Measurements from ENCODE around the gene KLHL7. TPM values are rescaled to one million over a fixed set of nuclear protein-coding genes. Genes with fewer than 3 reads are reported as not detected.

Gene KLHL7
- total and polyA plus RNA-seq, 9 of the 15 experiments (the other 6 are each of a cell fraction or from before 2014, with no cell fraction given), result 4.2 to 63.1 (median 32.3) TPM

DNA sequence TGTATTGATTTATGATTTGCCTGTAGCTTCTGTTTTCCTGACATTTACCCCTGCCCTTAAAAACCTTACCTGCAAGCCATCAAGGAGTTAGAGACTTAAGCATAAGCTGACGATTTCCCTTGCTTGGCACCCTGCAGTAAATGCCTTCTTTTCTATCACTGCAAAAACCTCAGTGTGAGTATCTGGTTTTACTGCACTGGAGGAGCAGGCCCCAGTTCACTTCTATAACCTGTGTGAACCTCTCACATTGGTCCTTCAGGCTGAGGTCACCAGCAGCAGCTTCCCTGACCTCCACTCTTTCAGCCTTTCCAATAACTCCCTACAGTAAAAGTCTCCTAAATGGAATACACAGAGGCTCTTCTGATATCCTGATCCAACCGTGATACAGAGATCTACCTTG lies 106.8 kb downstream of the KLHL7 start:
- no peak for ATAC-seq
- FAIRE-seq, result no peak
- in situ Hi-C loops (cut with MboI) (no loop called here), intact Hi-C loops (cut with micrococcal nuclease) (no loop called here)
- no peaks in the 10 kb centered on the region for H3K27me3 ChIP-seq (ENCODE audit: control insufficient read depth in 2 of 2, insufficient read depth in 2 of 2, low read length in 2 of 2)
- TF ChIP-seq ZNF395 (CRISPR knock-in tag; IDR thresholded peaks at IDR 0.05), result no peak
- TF ChIP-seq, protein P1, sequence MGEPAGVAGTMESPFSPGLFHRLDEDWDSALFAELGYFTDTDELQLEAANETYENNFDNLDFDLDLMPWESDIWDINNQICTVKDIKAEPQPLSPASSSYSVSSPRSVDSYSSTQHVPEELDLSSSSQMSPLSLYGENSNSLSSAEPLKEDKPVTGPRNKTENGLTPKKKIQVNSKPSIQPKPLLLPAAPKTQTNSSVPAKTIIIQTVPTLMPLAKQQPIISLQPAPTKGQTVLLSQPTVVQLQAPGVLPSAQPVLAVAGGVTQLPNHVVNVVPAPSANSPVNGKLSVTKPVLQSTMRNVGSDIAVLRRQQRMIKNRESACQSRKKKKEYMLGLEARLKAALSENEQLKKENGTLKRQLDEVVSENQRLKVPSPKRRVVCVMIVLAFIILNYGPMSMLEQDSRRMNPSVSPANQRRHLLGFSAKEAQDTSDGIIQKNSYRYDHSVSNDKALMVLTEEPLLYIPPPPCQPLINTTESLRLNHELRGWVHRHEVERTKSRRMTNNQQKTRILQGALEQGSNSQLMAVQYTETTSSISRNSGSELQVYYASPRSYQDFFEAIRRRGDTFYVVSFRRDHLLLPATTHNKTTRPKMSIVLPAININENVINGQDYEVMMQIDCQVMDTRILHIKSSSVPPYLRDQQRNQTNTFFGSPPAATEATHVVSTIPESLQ (CRISPR knock-in tag; IDR thresholded peaks at IDR 0.05), result no peak
- TF ChIP-seq, protein P2, sequence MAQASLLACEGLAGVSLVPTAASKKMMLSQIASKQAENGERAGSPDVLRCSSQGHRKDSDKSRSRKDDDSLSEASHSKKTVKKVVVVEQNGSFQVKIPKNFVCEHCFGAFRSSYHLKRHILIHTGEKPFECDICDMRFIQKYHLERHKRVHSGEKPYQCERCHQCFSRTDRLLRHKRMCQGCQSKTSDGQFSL (CRISPR knock-in tag; IDR thresholded peaks at IDR 0.05), result no peak
- TF ChIP-seq, protein P2 (tag; IDR thresholded peaks at IDR 0.05), result no peak
- H3K27ac ChIP-seq (ENCODE audit: extremely low read depth, low read depth, low read length), result no peak overlapping the region
- ChIA-PET CTCF (ENCODE audit: low intra/inter-chr PET ratio) (no interaction called here), POLR2A (interaction anchor here (0.7 to 1.9 kb wide), 5 partner anchors 11 to 50 kb away, joined by 3 to 4 read pairs (median 3); no protein-coding TSS in a partner anchor)
- no peak overlapping the region for H3K4me3 ChIP-seq
- no peaks in the 10 kb centered on the region for H3K79me2 ChIP-seq (ENCODE audit: control insufficient read depth, insufficient read depth, low read length)
- no peak overlapping the region for H3K4me2 ChIP-seq (ENCODE audit: insufficient read depth, low read length)
- no peak overlapping the region for H3K9ac ChIP-seq (ENCODE audit: insufficient read depth in 1 of 2, low read depth in 2 of 2, low read length in 2 of 2)
- 4% methylated on average over 2 of the region's 2 CpGs for WGBS (ENCODE audit: insufficient coverage, low coverage, missing lambda C conversion rate)
- peak overlapping the region; percentile 48 for H2AFZ ChIP-seq (ENCODE audit: low read depth, low read length)
- BruUV-seq (replicated peaks), result no TSS peak
- no peaks in the 10 kb centered on the region for H3K9me3 ChIP-seq (replicated peaks; ENCODE audit: control insufficient read depth, insufficient read depth, low read depth, low read length)
- peaks cover 0 to 3% of the 10 kb centered on the region in 2 experiments; a peak in 1 of 5 replicates for H3K4me1 ChIP-seq (replicated peaks in 1 of 2; ENCODE audit: control insufficient read depth in 2 of 2, insufficient read depth in 2 of 2, low read length in 2 of 2)
- no peaks in the 10 kb centered on the region for H4K20me1 ChIP-seq (replicated peaks; ENCODE audit: control insufficient read depth, insufficient read depth, low read length)
- no peak for DNase-seq (ENCODE audit: extremely low read depth in 1 of 4, low spot score in 3 of 4)
- H3K36me3 ChIP-seq (ENCODE audit: control insufficient read depth, insufficient read depth, low read length), result no peaks in the 10 kb centered on the region
- H3K9me1 ChIP-seq (ENCODE audit: control insufficient read depth, insufficient read depth, low read length), result no peaks in the 10 kb centered on the region

All from K562 (cell line).